DMS53 (cell line): ENCODE results near the gene ATXN1.
"Not testable (repeated sequence)": the region's sequence is repeated elsewhere in the genome, so short reads cannot be mapped to it uniquely, and the experiment has no call there.

Experiments used
- DNase-seq: peaks from one replicate; lab custom pipeline; 2025; lab: John Stamatoyannopoulos, UW

ATXN1 gene

DNA sequence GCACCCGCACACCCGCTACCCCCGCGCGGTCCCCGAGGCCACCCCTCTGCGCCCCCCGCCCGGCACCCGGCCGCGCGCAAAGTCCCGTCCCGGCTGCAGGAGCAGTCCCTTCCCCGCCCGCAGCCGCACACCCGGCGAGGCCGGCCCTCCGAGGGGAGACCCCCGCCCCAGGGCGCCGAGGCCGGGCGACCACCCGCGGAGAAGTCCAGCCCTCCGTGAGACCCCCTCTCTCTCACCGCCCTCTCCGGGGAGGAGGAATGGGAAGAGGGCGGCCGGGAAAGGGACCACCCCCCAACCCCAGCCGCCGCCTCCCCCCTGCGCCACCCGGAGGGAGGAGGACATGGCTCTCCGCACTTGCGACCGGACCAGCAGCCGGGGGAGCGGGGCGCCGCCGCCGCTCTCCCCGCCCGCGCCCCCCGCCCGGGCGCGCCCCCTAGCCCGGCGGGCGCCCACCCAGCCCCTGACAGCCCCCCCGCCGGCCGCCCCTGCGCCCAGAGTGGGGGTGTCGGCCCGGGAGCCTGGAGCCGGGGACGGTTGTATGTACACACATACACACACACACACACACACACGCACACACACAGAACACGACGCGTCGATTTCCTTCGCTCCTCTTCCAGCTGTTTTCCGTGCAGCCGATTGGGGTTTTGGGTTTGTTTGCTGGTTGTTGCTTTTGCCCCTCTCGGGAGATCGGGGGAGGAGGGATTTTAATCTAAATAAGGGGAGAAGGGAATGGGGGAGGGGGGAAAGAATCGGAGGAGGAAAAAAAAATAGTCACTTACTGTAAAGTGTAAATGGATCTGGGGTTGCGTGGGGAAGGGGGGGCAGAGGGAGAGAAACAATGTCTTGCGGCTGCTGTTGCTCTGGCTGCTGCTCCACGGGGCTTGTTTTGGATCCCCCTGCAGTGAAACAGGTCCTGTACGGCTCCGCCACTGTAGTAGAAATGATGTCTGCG is at the start of gene ATXN1:
Gene ATXN1 (minus strand): TSS at position 945 of the 955 bp plus-strand sequence.
- DNase-seq: peak; percentile 86

DNA sequence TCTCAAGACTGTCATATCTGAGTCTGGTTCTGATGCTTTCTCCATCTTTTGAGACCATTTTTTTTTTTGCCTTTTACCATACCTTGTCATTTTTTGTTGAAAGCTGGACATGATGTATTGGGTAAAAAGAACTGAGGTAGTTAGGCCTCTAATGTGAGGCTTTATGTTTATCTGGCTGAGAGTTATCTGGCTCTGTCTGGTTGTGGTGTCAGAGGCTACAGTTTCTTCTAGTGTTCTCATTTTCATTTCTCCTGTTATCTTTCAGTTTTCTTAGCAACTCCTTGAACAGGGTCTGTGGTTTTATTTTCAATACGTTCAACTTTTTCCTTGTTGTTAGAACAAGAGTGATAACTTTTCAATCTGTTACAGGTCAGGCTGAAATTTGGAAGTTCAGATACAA is 49.2 kb upstream of the ATXN1 start:
- DNase-seq: no peak

DNA sequence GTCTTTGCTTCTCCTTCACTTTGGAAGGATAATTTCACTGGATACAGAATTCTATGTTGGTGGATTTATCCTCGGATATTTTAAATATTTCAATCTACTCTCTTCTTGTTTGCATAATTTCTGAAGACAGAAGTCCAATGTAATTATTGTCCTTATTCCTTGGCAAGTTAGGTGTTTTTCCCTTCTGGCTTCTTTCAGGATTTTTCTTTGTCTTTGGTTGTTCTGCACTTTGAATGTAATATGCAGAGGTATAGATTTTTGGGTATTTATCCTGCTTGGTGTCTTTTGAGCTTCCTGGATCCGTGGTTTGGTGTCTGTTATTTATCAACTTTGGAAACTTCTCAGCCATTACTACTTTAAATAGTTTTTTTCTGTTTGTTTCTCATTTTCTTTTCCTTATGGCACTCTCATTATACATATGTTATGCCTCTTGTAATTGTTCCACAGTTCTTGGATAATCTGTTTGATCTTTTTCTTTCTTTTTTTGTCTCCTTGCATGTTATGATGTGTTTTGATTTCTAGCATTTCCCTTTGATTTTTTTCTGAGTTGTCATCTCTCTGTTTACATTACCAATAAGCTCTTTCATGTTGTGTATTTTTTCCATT is 48.6 kb upstream of the ATXN1 start:
- no peak for DNase-seq

DNA sequence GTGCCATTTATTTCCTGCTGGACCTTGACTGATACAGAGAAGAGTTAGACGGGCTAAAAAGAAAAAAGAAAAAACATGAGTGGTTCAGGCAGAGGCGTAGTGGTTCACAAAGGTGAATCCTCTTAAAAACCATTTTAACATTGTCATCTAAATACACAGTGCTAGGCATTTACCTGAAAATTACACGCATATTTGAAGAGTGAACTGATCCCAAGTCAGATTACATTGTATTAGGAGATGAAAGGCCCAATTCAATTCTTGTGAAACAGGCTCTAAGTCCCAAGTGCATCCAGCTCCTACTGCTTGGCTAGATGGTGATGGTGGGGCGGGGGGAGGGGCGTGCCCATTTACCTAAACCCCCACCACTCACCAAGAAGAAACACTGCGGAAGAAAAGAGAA is 46.7 kb upstream of the ATXN1 start:
- DNase-seq: no peak

DNA sequence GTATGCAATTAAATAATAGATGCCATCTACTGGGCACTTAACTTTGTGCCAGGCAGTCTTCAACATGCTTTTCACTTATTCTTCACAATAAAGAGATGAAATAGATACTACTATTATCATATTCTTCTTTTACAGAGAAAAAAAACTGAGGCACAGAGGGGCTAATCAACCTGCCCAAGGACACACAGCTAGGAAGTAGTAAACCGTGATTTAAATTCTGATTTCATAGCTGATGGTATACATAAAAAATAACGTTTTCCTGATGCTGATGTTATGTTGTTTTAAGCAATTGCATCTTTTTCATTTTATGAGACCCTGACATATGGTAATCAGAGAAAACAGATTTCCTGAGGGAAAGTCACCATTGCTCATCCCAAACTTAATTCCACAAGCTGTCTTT is 45.1 kb upstream of the ATXN1 start:
- no peak for DNase-seq

DNA sequence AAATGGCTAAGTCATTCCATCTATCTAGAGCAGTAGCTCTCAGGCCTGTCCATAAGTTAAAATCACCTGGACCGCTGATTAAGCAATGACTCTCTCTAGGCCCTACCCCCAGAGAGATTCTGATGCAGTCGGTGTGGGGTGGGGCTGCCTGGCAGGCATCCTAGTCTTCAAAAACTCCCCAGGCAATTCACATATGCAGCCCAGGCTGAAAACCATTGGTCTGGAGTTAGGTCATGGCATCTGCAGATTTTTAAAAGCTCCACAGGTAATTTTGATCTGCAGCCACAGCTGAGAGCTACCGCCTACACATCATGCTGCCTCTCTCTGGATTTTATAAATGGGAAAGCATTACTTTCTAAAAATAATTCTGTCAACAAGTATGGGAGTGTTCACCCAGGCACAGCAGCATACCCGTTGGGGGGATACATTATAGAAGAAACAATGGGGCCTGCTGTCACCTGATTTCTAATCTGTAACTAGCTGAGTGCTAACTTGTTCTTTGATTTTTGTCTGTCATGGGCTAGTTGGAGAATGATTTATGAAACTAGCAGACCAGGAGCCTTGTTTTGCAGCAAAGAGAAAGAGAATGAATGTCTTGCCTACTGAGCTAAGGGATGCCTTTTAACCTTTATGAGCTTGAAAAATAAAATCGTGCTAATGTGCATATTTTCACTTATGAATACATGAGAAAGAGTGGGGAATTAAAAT is 44.1 kb upstream of the ATXN1 start:
- DNase-seq: no peak

DNA sequence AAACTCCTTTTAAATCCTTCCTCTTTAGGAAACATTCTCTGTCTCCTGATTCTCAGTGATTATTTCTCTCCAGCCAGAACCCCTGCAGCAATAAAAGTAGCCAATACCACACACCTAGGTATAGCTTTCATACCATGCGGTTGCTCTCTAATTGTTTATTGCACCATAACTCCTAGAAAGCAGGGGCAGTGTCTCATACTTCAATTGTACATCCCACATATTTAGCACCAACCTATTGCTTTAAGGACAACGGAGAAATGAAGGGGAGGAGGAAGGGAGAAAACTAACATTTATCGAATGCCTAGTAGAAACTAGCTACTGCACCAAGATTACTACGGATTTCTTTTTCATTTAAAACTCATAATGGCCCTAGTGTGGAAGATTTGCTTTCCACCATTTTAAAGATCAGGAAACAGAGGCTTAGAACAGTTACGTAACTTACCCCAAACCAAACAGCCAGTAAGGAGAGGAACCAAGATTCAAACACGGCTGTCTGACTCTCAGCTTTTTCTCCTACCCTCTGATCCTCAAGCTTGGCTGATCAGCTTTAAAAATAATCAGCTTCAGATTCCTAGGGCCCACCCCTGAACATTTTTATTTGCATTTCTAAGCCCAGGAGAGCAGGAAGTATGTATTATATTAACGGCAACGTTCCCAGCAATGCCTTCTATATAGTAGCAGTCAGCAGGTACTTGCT is 43.4 kb upstream of the ATXN1 start:
- no peak for DNase-seq

DNA sequence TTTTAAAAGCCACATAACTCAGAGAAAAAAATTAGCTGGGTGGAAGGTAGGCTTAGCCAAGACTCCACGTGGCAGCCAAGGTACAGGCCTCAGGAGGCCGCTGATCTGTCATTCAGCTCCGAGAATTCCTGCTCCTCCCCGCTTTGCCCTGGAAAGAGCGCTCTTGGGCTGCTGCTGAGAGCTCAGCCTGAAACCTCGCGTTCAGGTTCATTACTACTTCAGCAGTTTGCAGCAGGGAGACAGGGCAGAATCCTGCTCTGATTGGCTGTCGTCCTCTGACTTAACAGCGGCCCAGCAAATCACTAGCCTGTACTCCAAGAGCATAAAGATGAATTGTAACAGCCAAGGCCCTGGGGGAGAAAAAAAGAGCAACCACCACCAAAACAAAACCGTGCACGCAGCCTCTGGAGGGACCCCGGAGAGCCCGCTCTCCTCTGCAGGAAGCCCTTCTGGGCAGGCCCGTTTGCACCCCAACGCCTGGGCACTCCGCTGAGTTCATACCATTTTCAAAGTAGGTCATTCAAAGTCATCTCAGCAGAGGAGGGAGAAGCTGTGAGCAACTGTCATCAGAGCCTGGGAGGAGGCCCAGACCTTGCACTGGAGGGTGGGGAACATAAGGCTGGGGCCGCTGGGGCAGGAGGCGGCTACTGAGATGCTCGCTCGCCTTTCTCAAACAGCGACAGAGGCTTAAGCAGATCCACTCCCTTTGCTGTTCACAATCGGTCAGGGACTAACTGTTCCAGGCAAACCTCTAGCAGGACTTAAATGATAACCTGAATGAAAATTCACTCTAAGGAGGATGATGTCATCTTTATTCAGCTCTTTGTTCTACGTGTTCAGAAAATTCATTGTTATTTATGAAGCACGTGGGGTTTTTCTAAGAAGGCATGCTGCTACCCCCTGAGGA is 42.3 kb upstream of the ATXN1 start:
- no peak for DNase-seq

DNA sequence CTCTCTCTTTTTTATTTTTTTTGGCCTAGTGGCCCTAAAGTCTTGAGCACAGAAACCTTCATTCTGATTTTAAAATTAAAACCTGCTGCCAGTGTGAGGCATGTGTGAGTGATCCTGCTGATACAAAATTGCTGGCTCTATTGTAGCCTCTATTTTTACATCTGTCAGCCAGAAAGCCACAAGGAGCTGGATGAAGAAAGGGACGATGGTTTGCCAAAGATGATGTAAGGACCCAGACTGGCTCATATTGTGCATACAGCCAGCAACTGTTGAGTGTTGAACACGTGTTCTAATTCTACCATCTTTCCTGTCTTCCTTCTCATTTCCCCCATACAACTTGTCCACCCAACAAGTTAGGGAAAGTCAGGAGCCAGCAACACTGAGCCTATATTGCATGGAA is 40.8 kb upstream of the ATXN1 start:
- DNase-seq: no peak

DNA sequence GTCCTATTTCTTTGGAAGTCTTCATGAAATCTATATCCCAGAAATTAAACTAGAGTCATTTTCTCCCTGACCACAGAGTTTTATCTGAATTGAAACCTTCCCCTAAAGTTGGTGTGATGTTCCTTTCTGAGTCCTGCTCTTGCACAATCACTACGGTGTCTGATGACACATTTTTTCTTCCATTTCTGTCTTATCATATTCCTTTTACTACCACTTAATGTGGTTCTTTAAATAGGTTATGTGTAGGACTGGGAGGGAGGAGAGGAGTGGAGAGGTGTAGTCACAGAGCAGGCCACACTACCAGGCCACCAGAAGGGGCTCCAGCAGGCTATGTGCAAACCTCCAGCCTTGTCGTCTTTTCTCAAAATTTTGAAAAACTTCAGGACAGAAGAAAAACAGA is 39.7 kb upstream of the ATXN1 start:
- DNase-seq: no peak

DNA sequence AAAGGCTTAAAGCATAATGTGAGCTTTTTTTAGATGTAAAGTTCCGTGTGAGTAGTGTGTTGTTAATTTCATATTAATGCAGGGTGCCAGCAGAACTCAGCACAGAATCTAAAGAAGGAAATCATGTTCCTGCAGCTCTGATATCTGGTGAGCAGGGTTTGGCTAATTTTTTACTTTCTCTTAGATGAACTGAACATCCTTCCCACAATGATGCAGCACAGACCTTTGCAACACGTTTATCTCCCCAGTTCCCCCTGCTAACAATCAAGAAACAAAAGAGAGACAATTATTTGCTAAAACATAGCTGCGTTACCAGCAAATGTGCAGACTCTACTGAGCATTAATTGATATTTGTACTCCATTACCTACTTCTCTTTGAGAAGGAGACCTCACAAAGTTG is 39.1 kb upstream of the ATXN1 start:
- no peak for DNase-seq

DNA sequence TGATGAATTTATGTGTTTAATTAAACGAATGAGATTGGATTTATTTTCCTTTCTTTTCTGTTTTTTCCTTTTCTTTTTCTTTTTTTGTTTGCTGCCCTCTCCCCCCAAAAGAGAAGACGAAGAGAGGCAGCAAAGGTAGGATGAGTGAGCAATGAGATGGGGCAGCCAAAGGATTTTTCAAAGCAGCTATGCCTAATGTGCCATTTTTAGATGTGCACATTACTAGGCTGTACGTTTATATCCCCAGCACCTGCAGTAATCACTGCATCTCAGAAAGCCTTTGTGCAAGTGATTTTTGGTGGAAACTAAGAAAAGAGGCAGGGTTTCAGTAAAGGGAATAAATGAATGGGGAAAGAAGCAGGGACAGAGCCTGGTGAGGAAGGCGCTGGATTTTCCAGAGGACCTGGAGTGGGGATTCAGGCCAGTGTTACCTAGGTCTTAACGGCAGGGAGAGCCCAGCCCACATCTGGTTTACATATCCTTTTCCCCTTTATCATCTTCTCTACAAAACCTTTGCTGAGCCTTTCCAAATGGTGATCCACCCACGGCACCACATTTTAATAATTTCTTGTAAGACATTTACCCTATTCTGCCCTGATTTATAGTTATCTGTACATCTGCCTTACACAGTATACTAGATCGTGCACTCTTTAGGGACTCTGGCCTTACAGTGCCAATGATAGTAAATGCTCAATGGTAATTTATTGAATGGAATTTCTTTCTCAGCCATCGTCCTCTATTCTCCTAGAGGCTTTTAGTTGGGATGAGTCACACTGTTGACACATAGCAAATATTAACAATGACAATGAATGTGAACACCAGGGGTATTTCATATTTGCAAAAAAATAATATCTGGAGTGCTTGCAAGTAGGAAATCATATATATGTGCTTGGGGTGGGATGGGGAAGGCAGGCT is 38.3 kb upstream of the ATXN1 start:
- peak; percentile 90 for DNase-seq

DNA sequence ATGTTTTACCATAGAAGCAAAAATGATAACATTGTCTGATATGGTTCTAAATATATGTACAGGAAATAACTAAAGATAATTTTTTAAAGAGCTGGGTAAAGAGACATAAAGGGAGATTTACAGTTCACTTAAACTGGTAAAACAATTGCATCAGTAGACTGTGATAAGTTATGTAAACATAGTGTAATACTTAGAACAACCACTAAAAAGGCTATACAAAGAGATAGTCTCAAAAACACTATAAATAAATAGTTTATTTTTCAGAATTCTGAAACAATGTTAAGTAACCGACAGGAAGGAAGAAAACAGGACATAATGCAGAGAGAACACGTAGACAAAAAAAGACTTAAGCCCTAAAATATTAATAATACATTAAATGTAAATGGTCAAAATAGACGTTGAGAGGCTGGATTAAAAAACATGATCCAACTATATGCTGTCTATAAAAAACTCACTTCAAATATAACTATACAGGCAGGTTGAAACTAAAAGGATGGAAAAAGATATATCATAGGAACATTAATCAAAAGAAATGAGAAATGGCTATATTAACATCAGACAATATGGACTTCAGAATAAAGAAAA is 32.7 kb upstream of the ATXN1 start:
- peak; percentile 5 for DNase-seq

DNA sequence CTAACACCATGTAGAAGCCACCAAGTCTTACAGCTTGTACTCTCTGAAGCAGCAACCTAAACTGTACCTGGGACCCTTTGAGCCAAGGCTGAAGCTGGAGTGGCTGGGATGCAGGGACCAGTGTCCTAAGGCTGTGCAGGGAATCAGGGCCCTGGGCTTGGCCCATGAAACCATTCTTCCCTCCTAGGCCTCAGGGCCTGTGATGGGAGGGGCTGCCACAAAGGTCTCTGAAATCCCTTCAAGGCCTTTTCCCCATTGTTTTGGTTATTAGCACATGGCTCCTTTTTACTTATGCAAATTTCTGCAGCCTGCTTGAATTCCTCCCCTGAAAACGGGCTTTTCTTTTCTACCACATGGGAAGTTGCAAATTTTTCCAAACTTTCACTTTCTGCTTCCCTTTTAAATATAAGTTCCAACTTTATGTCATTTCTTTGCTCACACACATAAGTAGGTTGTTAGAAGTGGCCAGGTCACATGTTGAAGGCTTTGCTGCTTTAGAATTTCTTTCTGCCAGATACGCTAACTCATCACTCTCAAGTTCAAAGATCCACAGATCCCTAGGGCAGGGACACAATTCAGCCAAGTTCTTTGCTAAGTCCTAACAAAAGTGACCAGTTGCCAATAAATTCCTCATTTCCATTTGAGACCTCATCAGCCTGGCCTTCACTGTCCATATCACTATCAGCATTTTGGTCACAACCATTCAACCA is 28.2 kb upstream of the ATXN1 start:
- DNase-seq: no peak

DNA sequence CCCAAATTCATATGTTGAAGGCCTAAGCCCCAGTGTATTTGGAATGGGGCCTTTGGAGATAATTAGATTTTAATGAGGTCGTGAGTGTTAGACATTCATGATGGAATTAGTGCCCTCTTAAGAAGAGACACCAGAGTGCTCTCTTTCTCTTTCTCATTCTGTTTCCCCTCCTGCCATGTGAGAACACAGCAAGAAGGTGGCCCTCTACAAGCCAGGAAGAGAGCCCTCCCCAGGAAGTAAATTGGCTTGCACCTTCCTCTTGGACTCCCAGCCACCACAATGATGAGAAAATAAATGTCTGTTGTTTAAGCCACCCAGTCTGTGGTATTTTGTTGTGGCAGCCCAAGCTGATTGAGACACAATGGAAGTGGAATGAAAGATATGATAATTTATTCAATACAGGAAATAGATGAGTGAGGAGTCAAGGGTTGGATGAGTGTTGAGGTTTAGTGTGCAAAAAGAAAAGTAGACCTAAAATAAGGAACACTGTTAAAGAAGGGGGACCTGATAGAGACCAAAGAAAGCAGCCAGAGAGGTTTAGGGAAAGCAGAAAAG is 25.9 kb upstream of the ATXN1 start:
- no peak for DNase-seq

DNA sequence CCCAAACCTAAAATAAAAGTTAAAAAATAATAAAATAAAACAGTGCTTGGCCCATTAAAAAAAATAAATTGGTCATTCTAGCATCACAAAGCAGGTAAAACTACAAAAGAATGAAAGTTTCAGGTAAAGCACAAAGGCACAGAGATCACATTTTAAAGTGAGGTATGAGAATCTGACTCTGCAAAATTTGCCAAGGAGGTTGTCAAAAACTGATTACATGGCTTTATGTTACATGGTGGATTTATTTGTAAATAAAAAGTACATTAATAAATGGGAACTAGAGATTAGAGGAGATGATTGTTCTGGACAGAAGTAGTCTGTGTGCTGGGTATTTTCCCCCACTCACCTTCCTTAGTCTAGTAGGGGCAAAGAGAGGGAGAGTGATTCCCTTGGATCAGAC is 24.2 kb upstream of the ATXN1 start:
- no peak for DNase-seq

DNA sequence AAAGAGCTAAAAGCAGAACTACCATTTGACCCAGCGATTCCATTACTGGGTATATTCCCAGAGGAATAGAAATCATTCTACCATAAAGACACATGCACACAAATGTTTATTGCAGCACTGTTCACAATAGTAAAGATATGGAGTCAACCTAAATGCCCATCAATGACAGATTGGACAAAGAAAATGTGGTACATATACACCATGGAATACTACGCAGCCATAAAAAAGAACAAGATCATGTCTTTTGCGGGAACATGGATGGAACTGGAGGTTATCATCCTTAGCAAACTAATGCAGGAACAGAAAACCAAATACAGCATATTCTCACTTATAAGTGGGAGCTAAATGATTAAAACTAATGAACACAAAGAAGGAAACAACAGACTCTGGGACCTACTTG is 23.7 kb upstream of the ATXN1 start:
- DNase-seq: not testable (repeated sequence)

DNA sequence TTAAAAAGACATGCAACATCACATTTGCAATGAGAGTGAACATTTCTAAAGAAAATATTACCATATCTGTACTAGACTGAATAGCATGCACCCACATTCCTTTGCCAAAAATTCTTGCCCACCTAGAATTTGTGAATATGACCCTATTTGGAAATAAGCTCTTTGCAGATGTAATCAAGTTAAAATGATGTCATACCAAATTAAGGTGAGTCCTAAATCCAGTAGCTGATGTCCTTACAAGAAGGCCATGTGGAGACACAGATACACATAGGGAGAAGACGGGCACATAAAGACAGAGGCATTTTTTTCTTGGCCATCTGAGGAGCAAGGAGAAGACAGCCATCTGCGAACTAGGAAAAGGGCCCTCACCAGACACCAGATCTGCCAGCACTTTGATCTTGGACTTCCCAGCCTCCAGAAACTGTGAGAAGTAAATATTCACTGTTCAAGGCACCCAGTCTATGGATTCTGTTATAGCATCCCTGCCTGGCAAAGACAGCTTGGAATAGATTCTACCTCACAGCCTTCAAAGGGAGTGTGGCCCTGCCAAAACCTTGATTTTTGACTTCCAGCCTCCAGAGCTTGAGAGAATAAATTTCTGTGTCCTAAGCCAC is 22.8 kb upstream of the ATXN1 start:
- no peak for DNase-seq
